Activated CD4-positive, alpha-beta memory T cell treated with anti-CD3 and anti-CD28 coated beads for 36 hours (primary cell): ENCODE results near the gene PALMD. TPM values are rescaled to one million over a fixed set of nuclear protein-coding genes. Genes with fewer than 3 reads are reported as not detected.

Source experiments
- CTCF ChIA-PET: fragments of 350-600 bp; sonication (Branson Sonifier 250); formaldehyde crosslinking; loops from one replicate; lab custom pipeline; 2021; ENCODE audit warnings: antibody characterized with exemption, inconsistent platforms; lab: Charles Lee
- POLR2A ChIA-PET: fragments of 350-600 bp; sonication (Branson Sonifier 250); formaldehyde crosslinking; loops from one replicate; lab custom pipeline; 2021; ENCODE audit warnings: antibody characterized with exemption; lab: Charles Lee
- DNase-seq: peaks from one replicate; pipeline ENCODE4 v3.0.0-alpha.2; 2020
- H3K27ac Mint-ChIP-seq: one replicate; pipeline ENCODE4 v1.8.0; 2021; ENCODE audit warnings: mixed read lengths
- H3K27me3 Mint-ChIP-seq: one replicate; pipeline ENCODE4 v1.8.0; 2021; ENCODE audit warnings: mixed read lengths
- H3K36me3 Mint-ChIP-seq: one replicate; pipeline ENCODE4 v1.8.0; 2021; ENCODE audit warnings: mixed read lengths
- H3K4me1 Mint-ChIP-seq: one replicate; pipeline ENCODE4 v1.8.0; 2021; ENCODE audit warnings: low read depth, mixed read lengths
- H3K4me3 Mint-ChIP-seq: one replicate; pipeline ENCODE4 v1.8.0; 2021; ENCODE audit warnings: mild to moderate bottlenecking, mixed read lengths
- H3K9me3 Mint-ChIP-seq: one replicate; pipeline ENCODE4 v1.8.0; 2021; ENCODE audit warnings: mixed read lengths
- intact Hi-C: fragments of 100-400 bp; cut with micrococcal nuclease; formaldehyde crosslinking; loops from one replicate; pipeline ENCODE4 v1.15.1; 2023
- total RNA-seq, 2 experiments: library from RNA; stranded (reverse); gene quantifications; one replicate each; pipeline ENCODE4 v1.2.3, GENCODE V29; 2021

The PALMD gene
- total RNA-seq, 2 experiments from 2014 or later: not detected

GRCh38 chr1:99650773-99651437 is 5.0 kb downstream of the PALMD start:
- Mint-ChIP-seq H3K9me3 (no peaks in the 10 kb centered on the region), H3K36me3 (no peaks in the 10 kb centered on the region), H3K27me3 (peaks cover 10% of the 10 kb centered on the region), H3K27ac (no peak overlapping the region), H3K4me1 (peaks cover 2% of the 10 kb centered on the region), H3K4me3 (no peak overlapping the region)
- POLR2A ChIA-PET: no interaction called here
- DNase-seq: no peak
- CTCF ChIA-PET: no interaction called here
- intact Hi-C loops: no loop called here

DNA sequence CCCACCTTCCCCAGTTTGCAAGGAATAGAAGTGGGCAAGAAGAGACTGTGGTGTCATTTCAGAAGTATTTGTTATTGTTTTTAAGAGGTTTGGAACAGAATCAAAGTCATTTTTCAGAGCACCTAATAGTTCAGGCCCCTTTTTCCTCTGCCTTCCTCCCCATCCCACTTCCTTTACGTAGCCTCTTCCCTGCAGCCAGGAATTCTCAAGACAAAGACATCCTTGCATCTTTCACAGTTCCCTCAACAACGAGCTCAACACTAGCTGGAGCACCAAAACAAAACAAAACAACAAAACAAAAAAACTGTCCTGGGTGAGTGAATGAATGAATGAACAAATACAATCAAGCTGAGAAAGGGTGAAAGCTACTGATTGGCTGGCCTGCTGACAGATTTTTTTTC is 7.0 kb downstream of the PALMD start:
- ChIA-PET POLR2A (no interaction called here), CTCF (interaction anchor here (1.0 kb wide), 1 partner anchor 33 kb away, joined by 3 read pairs; no protein-coding TSS in a partner anchor)
- intact Hi-C loops: no loop called here
- DNase-seq: no peak
- H3K4me3 Mint-ChIP-seq: no peak overlapping the region
- no peaks in the 10 kb centered on the region for H3K4me1 Mint-ChIP-seq
- no peak overlapping the region for H3K27ac Mint-ChIP-seq
- H3K36me3 Mint-ChIP-seq: no peaks in the 10 kb centered on the region
- H3K9me3 Mint-ChIP-seq: no peaks in the 10 kb centered on the region
- peaks cover 6% of the 10 kb centered on the region for H3K27me3 Mint-ChIP-seq

DNA sequence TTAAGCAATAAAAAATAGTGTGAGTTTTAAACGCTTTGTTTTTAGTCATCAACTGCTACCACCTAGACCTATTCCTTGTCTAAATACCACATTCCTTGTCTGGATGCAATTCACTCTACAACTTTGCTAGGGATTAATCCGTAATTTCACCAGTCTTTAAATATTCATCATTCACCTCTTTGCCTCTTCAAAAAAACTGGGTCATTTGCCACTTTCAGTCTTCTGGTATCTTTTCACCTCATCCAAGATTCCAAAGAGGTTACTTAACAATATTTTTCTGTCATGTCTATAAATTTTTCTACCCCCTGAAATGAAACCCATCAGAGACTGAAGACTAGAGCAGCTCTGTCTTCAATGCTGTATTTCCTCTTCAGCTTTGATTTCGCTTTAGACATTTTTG is 9.5 kb downstream of the PALMD start:
- Mint-ChIP-seq H3K27me3 (peaks cover 4% of the 10 kb centered on the region), H3K36me3 (no peaks in the 10 kb centered on the region), H3K27ac (no peak overlapping the region), H3K4me1 (no peaks in the 10 kb centered on the region), H3K4me3 (no peak overlapping the region), H3K9me3 (no peaks in the 10 kb centered on the region)
- DNase-seq: no peak
- ChIA-PET POLR2A (no interaction called here), CTCF (interaction anchor here (0.6 kb wide), 1 partner anchor 30 kb away, joined by 3 read pairs; no protein-coding TSS in a partner anchor)
- intact Hi-C loops: no loop called here

DNA sequence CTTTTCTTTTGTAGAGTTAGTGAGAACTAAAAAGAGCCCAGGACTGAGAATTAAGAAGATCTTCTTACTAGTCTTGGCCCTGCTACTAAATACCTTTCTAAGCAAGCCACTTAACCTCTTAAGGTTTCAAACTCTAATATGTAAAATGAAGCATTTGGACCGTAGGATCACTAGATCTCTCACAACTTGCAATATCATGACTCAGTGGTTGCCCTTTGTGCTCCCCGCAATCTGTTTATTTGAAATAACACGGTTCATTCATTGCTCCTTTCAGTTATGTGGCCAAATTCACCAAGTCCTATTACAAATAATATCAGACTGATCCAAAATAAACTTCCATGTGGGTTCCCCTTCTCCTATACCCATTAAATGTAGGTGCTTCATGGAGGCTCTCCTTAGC is 10.8 kb downstream of the PALMD start:
- POLR2A ChIA-PET: no interaction called here
- H3K36me3 Mint-ChIP-seq: no peaks in the 10 kb centered on the region
- CTCF ChIA-PET: no interaction called here
- peaks cover 4% of the 10 kb centered on the region for H3K27me3 Mint-ChIP-seq
- no peak overlapping the region for H3K27ac Mint-ChIP-seq
- H3K4me3 Mint-ChIP-seq: no peak overlapping the region
- H3K9me3 Mint-ChIP-seq: no peaks in the 10 kb centered on the region
- DNase-seq: no peak
- H3K4me1 Mint-ChIP-seq: no peaks in the 10 kb centered on the region
- intact Hi-C loops: no loop called here

DNA sequence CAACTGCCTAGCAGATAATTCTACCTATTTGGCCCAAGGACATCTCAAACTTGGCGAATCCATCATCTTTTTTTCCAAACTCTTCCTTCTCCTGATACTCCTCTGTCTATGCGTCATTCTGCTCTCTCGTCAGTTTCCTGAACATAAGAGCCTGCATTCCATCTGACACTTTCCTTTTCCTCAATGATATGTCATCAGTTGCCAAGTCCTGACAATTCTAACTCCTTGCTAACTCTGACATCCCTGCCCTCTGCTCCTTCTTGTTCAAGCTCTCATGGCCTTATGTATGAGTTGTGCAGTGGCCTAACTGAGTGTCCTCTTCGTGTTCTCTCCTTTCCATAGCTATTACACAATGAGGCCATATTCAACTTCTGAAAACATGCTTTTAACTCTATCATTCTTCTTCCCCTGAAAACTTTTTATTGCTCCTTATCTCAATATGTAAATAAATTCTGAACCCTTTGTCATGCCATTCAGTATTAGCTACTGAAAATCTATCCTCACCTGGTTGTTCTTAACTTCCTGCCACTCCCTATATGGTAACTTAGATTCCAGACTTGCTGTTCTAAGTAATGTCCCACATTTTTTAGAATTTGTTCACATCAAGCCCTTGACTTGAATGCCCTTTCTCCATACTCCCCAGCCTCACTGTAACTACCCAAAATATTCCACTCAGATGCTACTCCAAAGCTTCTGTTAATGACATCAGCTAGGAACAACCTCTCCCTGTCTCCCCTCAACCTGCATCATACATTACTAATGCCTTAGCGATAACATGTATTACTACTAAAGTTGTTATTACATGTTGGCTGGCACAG is 11.5 kb downstream of the PALMD start:
- DNase-seq: no peak
- Mint-ChIP-seq H3K27ac (no peak overlapping the region), H3K4me1 (no peaks in the 10 kb centered on the region), H3K4me3 (no peak overlapping the region), H3K9me3 (no peaks in the 10 kb centered on the region), H3K27me3 (peaks cover 4% of the 10 kb centered on the region), H3K36me3 (no peaks in the 10 kb centered on the region)
- CTCF ChIA-PET: no interaction called here
- POLR2A ChIA-PET: no interaction called here
- intact Hi-C loops: no loop called here

- no peaks in the 10 kb centered on the region for H3K9me3 Mint-ChIP-seq
- DNase-seq: no peak
- H3K27me3 Mint-ChIP-seq: peaks cover 4% of the 10 kb centered on the region
- ChIA-PET POLR2A (no interaction called here), CTCF (no interaction called here)
- H3K4me1 Mint-ChIP-seq: no peaks in the 10 kb centered on the region
- no peaks in the 10 kb centered on the region for H3K36me3 Mint-ChIP-seq
- H3K27ac Mint-ChIP-seq: no peak overlapping the region
- no peak overlapping the region for H3K4me3 Mint-ChIP-seq
- intact Hi-C loops: no loop called here
Observed at GRCh38 chr1:99658031-99658290, 12.0 kb downstream of the PALMD start.

DNA sequence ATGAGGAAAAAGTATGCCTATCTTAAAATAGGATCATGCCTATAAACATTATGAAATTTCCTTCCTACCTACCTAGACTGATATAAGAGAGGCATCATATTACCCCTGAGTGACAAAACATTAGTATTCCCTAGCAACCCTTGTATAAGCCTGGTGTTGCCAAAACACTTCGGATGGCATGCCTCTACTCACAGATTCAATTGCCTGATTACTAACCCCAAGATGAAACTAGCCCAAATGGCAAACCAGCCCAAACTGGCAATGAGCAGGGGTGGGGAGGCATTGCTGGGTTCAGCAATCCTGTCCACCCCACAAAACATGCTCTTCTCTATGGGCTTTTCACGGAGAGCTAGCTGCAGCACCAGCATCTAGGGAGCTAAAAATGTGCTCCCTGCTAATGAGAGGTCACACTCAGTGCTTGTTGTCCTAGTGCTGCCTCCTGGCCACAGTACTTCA is 13.9 kb downstream of the PALMD start:
- H3K9me3 Mint-ChIP-seq: no peaks in the 10 kb centered on the region
- intact Hi-C loops: no loop called here
- H3K36me3 Mint-ChIP-seq: no peaks in the 10 kb centered on the region
- no peaks in the 10 kb centered on the region for H3K4me1 Mint-ChIP-seq
- H3K27me3 Mint-ChIP-seq: peaks cover 6% of the 10 kb centered on the region
- POLR2A ChIA-PET: no interaction called here
- no peak for DNase-seq
- H3K4me3 Mint-ChIP-seq: no peak overlapping the region
- no peak overlapping the region for H3K27ac Mint-ChIP-seq
- CTCF ChIA-PET: interaction anchor here (1.6 kb wide), 1 partner anchor 26 kb away, joined by 7 read pairs; no protein-coding TSS in a partner anchor

DNA sequence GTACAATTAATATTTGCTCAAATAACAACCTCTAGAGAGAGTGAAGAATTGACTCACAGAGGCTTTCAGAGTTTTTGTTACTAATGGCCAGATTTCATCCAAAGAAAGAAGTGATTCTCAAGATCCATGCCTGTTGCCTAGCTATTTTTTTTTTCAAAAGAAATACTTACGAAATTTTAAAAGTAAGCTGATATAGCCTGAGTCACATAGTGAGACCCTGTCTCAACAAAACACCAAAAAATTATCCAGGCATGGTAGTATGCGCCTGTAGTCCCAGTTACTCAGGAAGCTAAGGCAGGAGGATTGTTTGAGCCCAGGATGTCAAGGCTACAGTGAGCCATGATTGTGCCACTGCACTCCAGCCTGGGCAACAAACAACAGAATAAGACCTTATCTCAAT is 14.6 kb downstream of the PALMD start:
- ChIA-PET POLR2A (no interaction called here), CTCF (interaction anchor here (1.6 kb wide), 1 partner anchor 25 kb away, joined by 7 read pairs; no protein-coding TSS in a partner anchor)
- Mint-ChIP-seq H3K4me3 (no peak overlapping the region), H3K9me3 (no peaks in the 10 kb centered on the region), H3K36me3 (no peaks in the 10 kb centered on the region), H3K27ac (no peak overlapping the region), H3K27me3 (peaks cover 6% of the 10 kb centered on the region), H3K4me1 (no peaks in the 10 kb centered on the region)
- DNase-seq: no peak
- intact Hi-C loops: no loop called here

DNA sequence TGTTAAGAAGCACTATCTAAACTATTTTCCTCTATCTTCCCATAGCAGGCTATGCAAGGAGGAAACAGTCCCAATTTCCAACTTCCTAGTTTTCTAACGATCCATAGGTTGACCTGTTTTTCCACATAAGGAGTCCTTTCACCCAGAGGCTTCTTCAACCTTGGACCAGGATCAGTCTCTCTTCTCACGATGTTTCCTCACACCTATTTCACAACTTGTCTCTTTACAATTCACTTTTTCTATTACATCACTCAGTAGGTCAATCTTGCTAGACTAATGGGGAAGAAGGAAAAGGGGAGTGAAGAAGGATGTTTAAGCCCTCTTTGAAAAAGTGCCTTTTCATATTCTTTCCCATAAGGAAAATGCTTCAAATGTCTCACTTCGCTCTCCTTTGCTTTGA is 15.9 kb downstream of the PALMD start:
- ChIA-PET CTCF (interaction anchor here (0.7 to 1.6 kb wide), 2 partner anchors 24 to 220 kb away, joined by 3 to 4 read pairs; no protein-coding TSS in a partner anchor), POLR2A (no interaction called here)
- Mint-ChIP-seq H3K36me3 (no peaks in the 10 kb centered on the region), H3K4me1 (no peaks in the 10 kb centered on the region), H3K9me3 (no peaks in the 10 kb centered on the region), H3K4me3 (no peak overlapping the region), H3K27ac (no peak overlapping the region), H3K27me3 (peaks cover 6% of the 10 kb centered on the region)
- intact Hi-C loops: no loop called here
- no peak for DNase-seq

DNA sequence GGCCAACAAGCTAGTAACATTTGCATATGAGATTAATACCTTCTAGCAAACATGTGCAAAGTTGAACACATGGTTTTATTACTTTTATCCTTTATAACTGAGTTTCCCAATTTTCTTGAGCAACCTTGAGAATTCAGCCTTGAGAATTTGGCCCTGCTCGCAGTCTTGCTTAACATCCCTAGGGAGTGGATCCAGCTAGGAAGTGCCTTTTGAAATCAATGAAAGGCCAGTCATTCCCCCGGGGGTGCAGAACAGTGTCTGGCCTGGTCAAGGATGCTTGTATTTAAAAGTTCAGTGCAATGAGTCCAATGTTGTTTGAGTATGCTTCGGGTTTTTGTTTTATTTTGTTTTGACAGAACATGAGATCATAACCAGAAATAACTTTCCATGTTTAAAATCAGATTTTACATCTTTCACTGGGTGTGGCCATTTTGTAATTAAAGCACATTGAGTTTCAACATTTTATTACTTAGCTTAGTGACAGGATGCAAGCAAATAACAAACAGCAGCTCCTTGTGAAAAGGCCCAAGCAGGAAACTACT is 16.7 kb downstream of the PALMD start:
- no peaks in the 10 kb centered on the region for H3K36me3 Mint-ChIP-seq
- H3K4me3 Mint-ChIP-seq: no peak overlapping the region
- DNase-seq: no peak
- H3K27me3 Mint-ChIP-seq: peaks cover 9% of the 10 kb centered on the region
- H3K9me3 Mint-ChIP-seq: no peaks in the 10 kb centered on the region
- ChIA-PET CTCF (interaction anchor here (0.6 to 1.6 kb wide), 2 partner anchors 23 to 58 kb away, joined by 3 to 4 read pairs; no protein-coding TSS in a partner anchor), POLR2A (no interaction called here)
- H3K4me1 Mint-ChIP-seq: no peaks in the 10 kb centered on the region
- intact Hi-C loops: no loop called here
- no peak overlapping the region for H3K27ac Mint-ChIP-seq

GRCh38 chr1:99663501-99663900 is 17.6 kb downstream of the PALMD start:
- POLR2A ChIA-PET: no interaction called here
- CTCF ChIA-PET: interaction anchor here (0.7 kb wide), 1 partner anchor 21 kb away, joined by 3 read pairs; no protein-coding TSS in a partner anchor
- H3K36me3 Mint-ChIP-seq: no peaks in the 10 kb centered on the region
- no peak for DNase-seq
- no peaks in the 10 kb centered on the region for H3K4me1 Mint-ChIP-seq
- intact Hi-C loops: no loop called here
- no peaks in the 10 kb centered on the region for H3K9me3 Mint-ChIP-seq
- no peak overlapping the region for H3K27ac Mint-ChIP-seq
- H3K27me3 Mint-ChIP-seq: peaks cover 13% of the 10 kb centered on the region
- no peak overlapping the region for H3K4me3 Mint-ChIP-seq

GRCh38 chr1:99665212-99665611 is 19.3 kb downstream of the PALMD start:
- no peaks in the 10 kb centered on the region for H3K9me3 Mint-ChIP-seq
- intact Hi-C loops: no loop called here
- H3K4me1 Mint-ChIP-seq: no peaks in the 10 kb centered on the region
- ChIA-PET CTCF (no interaction called here), POLR2A (no interaction called here)
- H3K36me3 Mint-ChIP-seq: no peaks in the 10 kb centered on the region
- no peak overlapping the region for H3K27ac Mint-ChIP-seq
- peaks cover 12% of the 10 kb centered on the region for H3K27me3 Mint-ChIP-seq
- H3K4me3 Mint-ChIP-seq: no peak overlapping the region
- no peak for DNase-seq
